ENCODE measurements around the gene ANKRD24.
"Not testable (repeated sequence)": the region's sequence is repeated elsewhere in the genome, so short reads cannot be mapped to it uniquely, and the experiment has no call there.

The ANKRD24 gene

GRCh38 chr19:4182084-4182810 lies at the start of gene ANKRD24, which contains the start of gene SIRT6:
ANKRD24 (plus strand) TSS chr19:4182689; CDS start chr19:4186426, 3,737 bp downstream.
SIRT6 (minus strand) TSS chr19:4182563; CDS start chr19:4182539, 24 bp downstream.
- no peak for TF ChIP-seq CTCF (IDR thresholded peaks at IDR 0.05; ENCODE audit: borderline replicate concordance, control extremely low read depth, extremely low read depth, insufficient read depth, missing control alignments)
- DNase-seq (ENCODE audit: low spot score): peak; percentile 100
- in situ Hi-C loops (cut with MboI; ENCODE audit: low sequenced_read_pairs, unreplicated experiment): no loop called here

- TF ChIP-seq CTCF (IDR thresholded peaks at IDR 0.05; ENCODE audit: borderline replicate concordance, control extremely low read depth, extremely low read depth, insufficient read depth, missing control alignments): no peak
- in situ Hi-C loops (cut with MboI; ENCODE audit: low sequenced_read_pairs, unreplicated experiment): no loop called here
- DNase-seq (ENCODE audit: low spot score): no peak
Observed at GRCh38 chr19:4134351-4134750, 48.1 kb upstream of the ANKRD24 start.

- in situ Hi-C loops (cut with MboI; ENCODE audit: low sequenced_read_pairs, unreplicated experiment); DNase-seq (ENCODE audit: low spot score): not testable (repeated sequence)
Observed at GRCh38 chr19:4135386-4135785, 47.1 kb upstream of the ANKRD24 start.

- in situ Hi-C loops (cut with MboI; ENCODE audit: low sequenced_read_pairs, unreplicated experiment): no loop called here
- TF ChIP-seq CTCF (IDR thresholded peaks at IDR 0.05; ENCODE audit: borderline replicate concordance, control extremely low read depth, extremely low read depth, insufficient read depth, missing control alignments): no peak
- DNase-seq (ENCODE audit: low spot score): no peak
Observed at GRCh38 chr19:4136680-4137088, 45.8 kb upstream of the ANKRD24 start.

GRCh38 chr19:4138445-4138844 lies 44.0 kb upstream of the ANKRD24 start:
- in situ Hi-C loops (cut with MboI; ENCODE audit: low sequenced_read_pairs, unreplicated experiment): no loop called here
- no peak for TF ChIP-seq CTCF (IDR thresholded peaks at IDR 0.05; ENCODE audit: borderline replicate concordance, control extremely low read depth, extremely low read depth, insufficient read depth, missing control alignments)
- DNase-seq (ENCODE audit: low spot score): no peak

- DNase-seq (ENCODE audit: low spot score): peak; percentile 91
- in situ Hi-C loops (cut with MboI; ENCODE audit: low sequenced_read_pairs, unreplicated experiment): no loop called here
- peak; percentile 96 for TF ChIP-seq CTCF (IDR thresholded peaks at IDR 0.05; ENCODE audit: borderline replicate concordance, control extremely low read depth, extremely low read depth, insufficient read depth, missing control alignments)
Observed at GRCh38 chr19:4139614-4140236, 42.8 kb upstream of the ANKRD24 start.

- DNase-seq (ENCODE audit: low spot score): peak; percentile 82
- peak; percentile 28 for TF ChIP-seq CTCF (IDR thresholded peaks at IDR 0.05; ENCODE audit: borderline replicate concordance, control extremely low read depth, extremely low read depth, insufficient read depth, missing control alignments)
- in situ Hi-C loops (cut with MboI; ENCODE audit: low sequenced_read_pairs, unreplicated experiment): no loop called here
Observed at GRCh38 chr19:4140237-4140711, 42.2 kb upstream of the ANKRD24 start.

- in situ Hi-C loops (cut with MboI; ENCODE audit: low sequenced_read_pairs, unreplicated experiment); DNase-seq (ENCODE audit: low spot score): not testable (repeated sequence)
Observed at GRCh38 chr19:4142916-4143315, 39.6 kb upstream of the ANKRD24 start.

Measured in GM13976 (cell line).